IPS-20b (cell line): ENCODE data around the gene ZNF440.
"Not testable (repeated sequence)": the region's sequence is repeated elsewhere in the genome, so short reads cannot be mapped to it uniquely, and the experiment has no call there.

ENCODE experiments used
- H3K27ac ChIP-seq: one replicate; pipeline ENCODE4 v1.5.1; 2013; ENCODE audit warnings: low read length
- H3K27me3 ChIP-seq: 2 replicates; pipeline ENCODE4 v1.6.1; 2013; ENCODE audit warnings: mild to moderate bottlenecking, low read length, inconsistent platforms; ENCODE audit not compliant: insufficient read depth
- H3K36me3 ChIP-seq: 2 replicates; pipeline ENCODE4 v1.6.1; 2013; ENCODE audit warnings: low read depth, mild to moderate bottlenecking, inconsistent platforms, low read length, moderate library complexity; ENCODE audit not compliant: insufficient read depth
- H3K4me1 ChIP-seq: 2 replicates; pipeline ENCODE4 v1.6.1; 2013; ENCODE audit warnings: mild to moderate bottlenecking, control low read depth, inconsistent platforms, low read length, moderate library complexity; ENCODE audit not compliant: insufficient read depth
- H3K4me3 ChIP-seq: 2 replicates; pipeline ENCODE4 v1.5.1; 2013; ENCODE audit warnings: mild to moderate bottlenecking, low read length, inconsistent platforms
- H3K9ac ChIP-seq: 2 replicates; pipeline ENCODE4 v1.6.1; 2013; ENCODE audit warnings: low read depth, mild to moderate bottlenecking, inconsistent platforms, low read length, moderate library complexity
- H3K9me3 ChIP-seq: 2 replicates; pipeline ENCODE4 v1.6.1; 2013; ENCODE audit warnings: mild to moderate bottlenecking, low read depth, low read length, inconsistent platforms; ENCODE audit not compliant: insufficient read depth

The ZNF440 gene

DNA sequence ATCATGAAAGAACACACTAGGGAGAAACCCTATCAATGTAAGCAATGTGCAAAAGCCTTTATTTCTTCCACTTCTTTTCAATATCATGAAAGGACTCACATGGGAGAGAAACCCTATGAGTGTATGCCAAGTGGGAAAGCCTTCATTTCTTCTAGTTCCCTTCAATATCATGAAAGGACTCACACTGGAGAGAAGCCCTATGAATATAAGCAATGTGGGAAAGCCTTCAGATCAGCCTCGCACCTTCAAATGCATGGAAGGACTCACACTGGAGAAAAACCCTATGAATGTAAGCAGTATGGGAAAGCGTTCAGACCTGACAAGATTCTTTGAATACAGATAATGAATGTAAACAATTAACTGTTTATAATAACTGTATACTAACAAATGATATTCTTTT is 19.5 kb downstream of the ZNF440 start:
- Histone ChIP-seq H3K9me3 (peaks cover 71% of the 10 kb centered on the region), H3K27me3 (no peaks in the 10 kb centered on the region), H3K9ac (no peak overlapping the region), H3K36me3 (peaks cover 33% of the 10 kb centered on the region), H3K4me3 (no peak overlapping the region), H3K4me1 (no peaks in the 10 kb centered on the region), H3K27ac (no peak overlapping the region)

DNA sequence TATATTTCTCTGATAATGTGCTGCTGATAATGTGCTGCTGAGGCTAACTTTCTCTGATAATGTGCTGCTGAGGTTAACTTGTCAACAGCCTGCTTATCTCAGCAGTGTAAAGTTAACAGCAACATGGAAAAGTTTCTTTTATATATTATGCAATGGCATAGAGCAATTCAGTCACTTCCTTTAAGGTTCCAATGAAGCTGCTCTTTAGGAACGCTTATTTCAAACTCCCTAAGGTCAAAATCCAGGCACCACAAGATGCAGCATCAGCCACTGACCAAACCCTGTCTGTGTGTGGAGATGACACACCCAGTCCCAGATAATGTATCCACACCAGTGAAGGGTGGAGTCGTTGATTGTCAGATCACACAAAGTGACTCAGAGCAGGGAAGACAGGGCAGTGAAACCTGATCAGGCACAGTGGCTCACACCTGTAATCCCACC is 21.6 kb downstream of the ZNF440 start:
- H3K4me1 ChIP-seq, H3K27me3 ChIP-seq, H3K9ac ChIP-seq, H3K4me3 ChIP-seq, H3K27ac ChIP-seq: not testable (repeated sequence)
- H3K36me3 ChIP-seq, result peaks cover 30% of the 10 kb centered on the region
- H3K9me3 ChIP-seq, result peaks cover 59% of the 10 kb centered on the region

DNA sequence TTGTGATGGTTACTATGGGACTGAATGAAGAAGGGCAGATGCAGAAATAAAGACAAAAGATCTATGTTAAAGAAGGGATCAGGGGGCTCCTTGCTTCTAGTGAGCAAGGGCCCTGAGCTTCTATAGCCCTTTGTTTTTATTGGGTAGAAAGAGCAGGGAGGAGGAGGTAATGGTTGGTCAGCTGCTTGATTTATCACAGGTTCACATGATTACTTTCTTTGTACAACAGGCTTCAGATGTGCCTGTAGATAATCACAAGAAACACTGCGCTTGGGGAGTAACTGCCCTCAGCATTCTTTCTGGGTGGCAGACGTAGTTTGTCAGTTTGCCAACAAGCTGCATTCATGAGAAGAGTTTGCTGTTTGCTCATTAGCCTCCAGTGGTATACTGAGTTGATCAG is 29.6 kb downstream of the ZNF440 start:
- Histone ChIP-seq H3K4me1 (no peaks in the 10 kb centered on the region), H3K9me3 (peaks cover 11% of the 10 kb centered on the region; the same call in 1 of the 2 replicates), H3K9ac (no peak overlapping the region), H3K27me3 (no peaks in the 10 kb centered on the region), H3K36me3 (no peaks in the 10 kb centered on the region), H3K4me3 (no peak overlapping the region), H3K27ac (no peak overlapping the region)

DNA sequence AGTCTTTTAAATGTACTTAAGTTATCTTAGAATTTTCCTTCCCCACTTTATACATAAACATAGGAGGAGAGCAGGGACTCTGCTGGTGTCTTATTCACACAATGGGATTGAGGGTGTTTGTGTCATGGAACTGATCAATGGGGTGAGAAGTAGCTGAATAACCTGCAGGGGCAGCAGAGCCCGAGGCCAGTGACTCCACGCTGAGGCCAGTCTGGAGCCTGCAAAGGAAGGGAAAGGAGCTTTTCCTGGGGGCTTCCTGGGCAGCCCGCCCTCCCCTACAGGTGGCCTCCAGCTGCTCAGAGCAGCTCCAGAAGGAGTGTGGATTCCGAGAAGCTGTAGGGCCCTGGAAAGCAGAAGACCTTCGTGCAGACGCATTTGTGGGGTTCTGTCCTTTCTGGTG is 33.5 kb downstream of the ZNF440 start:
- H3K9me3 ChIP-seq, H3K4me3 ChIP-seq, H3K36me3 ChIP-seq, H3K9ac ChIP-seq, H3K27me3 ChIP-seq, H3K4me1 ChIP-seq, H3K27ac ChIP-seq: not testable (repeated sequence)

DNA sequence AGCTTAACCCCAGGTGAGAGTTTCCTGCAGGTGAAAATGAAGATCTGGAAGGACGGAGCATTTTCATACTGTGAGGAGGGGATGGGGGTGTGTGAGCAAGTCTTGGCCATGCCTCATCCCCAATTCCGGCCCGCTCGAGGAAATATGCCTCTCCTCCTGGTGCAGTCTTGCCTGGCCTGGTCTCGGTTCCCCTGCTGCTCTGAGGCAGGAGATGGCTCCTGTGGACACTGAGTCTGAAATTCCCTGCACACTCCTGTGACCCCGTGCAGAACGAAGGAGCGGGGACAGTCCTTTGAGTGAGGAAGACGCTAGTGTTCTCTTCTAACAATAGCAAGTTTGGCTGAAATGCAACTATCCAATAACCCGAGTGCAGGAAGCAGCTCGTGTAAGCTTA is 34.1 kb downstream of the ZNF440 start:
- Histone ChIP-seq H3K9ac (no peak overlapping the region), H3K4me3 (no peak overlapping the region), H3K27ac (no peak overlapping the region), H3K4me1 (no peaks in the 10 kb centered on the region), H3K27me3 (no peaks in the 10 kb centered on the region), H3K36me3 (no peaks in the 10 kb centered on the region), H3K9me3 (peaks cover 2% of the 10 kb centered on the region; the same call in 1 of the 2 replicates)

DNA sequence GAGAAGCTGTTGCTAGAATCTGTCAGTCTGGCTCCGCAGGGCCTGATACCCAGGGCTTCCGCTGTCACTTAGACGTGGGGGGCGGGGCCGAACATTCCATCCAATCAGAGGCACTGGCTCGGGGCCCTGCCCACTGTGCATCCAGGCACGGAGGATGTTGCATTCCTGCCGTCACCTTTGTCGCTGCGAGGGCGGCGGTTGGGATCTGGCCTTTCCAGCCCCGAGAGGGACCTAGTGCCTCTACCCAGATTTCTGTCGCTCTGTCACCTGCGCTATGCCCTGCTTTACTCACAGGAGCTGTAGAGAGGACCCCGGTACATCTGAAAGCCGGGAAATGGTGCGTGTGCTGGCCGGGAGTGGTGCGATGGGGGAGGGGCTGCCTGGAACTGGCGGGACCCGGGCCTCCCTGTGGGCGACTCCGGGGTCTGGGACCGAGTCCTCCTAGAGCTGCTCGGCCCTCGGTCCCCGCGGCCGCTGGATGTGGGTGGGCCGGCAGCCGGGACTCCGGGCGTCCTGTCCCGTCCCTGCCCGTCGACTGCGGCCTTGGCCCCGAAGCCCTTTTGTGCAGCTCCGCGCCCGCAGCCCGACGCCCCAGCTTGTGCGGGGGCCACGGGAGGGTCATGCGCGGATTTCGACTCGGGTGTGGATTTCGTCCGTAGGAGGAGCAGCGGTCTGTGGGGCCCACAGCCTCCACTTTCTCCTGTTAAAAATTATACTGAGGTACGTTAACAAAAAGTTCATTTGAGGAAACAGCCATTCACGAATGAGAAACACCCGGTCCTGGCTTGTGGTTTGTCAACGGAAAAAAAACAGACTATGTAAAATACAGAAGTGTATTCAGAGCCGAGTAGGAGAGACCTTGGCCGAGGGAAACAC is 34.8 kb downstream of the ZNF440 start, which contains the start of gene ZNF439:
TSS of gene ZNF439 (plus strand) at position 133 of the 876 bp plus-strand sequence. CDS start at position 275, 142 bp downstream.
- no peaks in the 10 kb centered on the region for H3K27me3 ChIP-seq
- no peak within 1 kb of the TSS for H3K27ac ChIP-seq
- no peak within 1 kb of the TSS for H3K4me3 ChIP-seq
- peaks cover 9% of the 10 kb centered on the region for H3K9me3 ChIP-seq
- no peaks in the 10 kb centered on the region for H3K36me3 ChIP-seq
- H3K9ac ChIP-seq, result no peak within 1 kb of the TSS
- no peaks in the 10 kb centered on the region for H3K4me1 ChIP-seq

DNA sequence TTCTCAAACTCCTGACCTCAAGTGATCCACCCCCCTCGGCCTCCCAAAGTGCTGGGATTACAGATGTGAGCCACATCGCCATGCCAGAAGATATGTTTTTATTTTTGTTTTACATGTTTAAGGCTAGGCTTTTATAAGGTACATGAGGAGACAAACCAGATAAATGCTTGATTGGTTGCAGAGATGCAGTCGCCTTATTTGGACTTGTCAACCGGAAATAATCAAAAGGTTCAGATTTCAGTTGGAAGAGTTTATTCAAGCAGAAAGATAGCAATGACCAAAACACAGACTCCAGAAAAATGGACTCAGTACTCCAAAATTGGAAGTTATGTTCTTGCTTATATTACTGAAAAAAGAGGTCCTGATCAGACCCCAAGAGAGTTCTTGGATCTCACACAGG is 36.2 kb downstream of the ZNF440 start:
- H3K4me3 ChIP-seq, H3K9ac ChIP-seq, H3K36me3 ChIP-seq, H3K4me1 ChIP-seq, H3K27me3 ChIP-seq, H3K27ac ChIP-seq: not testable (repeated sequence)
- peaks cover 20% of the 10 kb centered on the region for H3K9me3 ChIP-seq

DNA sequence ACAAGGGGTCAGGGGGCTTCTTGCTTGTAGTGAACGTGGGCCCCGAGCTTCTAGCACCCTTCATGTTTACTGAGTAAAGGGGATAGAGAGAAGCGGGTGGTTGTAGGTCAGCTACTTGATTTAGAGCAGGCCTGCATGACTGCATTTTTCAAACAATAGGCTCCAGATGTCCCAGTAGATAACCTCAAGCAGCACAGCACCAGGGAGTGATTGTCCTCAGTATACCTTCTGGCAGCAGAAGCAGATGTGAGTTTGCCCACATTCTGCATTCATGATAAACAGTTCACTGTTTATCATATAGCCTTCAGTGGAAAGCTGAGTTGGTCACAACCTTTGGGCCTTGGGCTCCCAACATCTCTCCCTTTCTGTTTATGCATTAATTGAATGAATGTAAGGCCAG is 39.3 kb downstream of the ZNF440 start:
- no peaks in the 10 kb centered on the region for H3K27me3 ChIP-seq
- H3K9me3 ChIP-seq, result peaks cover 38% of the 10 kb centered on the region
- no peaks in the 10 kb centered on the region for H3K36me3 ChIP-seq
- no peak overlapping the region for H3K9ac ChIP-seq
- H3K4me3 ChIP-seq, result no peak overlapping the region
- no peaks in the 10 kb centered on the region for H3K4me1 ChIP-seq
- H3K27ac ChIP-seq, result no peak overlapping the region

DNA sequence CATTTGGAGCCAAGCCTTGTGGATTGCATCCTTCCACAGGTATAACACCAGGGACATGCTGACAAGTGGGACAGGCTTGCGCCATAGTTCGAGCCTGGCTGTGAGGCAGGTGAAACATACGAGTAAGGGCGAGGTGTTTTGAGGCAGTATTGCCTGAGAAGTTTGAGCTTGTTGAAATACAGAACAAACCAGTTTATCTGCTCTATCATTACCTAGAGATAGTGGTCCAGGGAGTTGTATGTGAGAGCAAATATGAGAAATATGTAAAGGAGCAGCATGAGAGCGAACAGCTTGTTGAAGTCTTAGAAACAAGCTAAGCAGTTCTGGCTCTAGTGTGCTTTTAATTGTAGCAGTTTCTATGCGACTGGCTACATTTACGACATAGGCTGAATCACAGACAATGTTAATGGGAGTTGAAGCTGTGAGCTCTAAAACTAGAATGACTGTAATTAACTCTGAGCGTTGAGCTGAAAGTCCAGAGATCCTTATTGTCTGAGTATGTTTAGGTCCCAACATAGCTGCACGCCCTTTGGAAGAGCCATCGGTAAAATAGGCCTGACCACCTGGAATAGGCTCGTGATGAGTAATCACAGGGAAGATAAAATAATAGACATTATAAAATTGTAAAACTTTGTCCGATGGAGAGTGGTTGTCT is 42.6 kb downstream of the ZNF440 start:
- Histone ChIP-seq H3K36me3 (no peaks in the 10 kb centered on the region), H3K27ac (no peak overlapping the region), H3K4me1 (no peaks in the 10 kb centered on the region), H3K4me3 (no peak overlapping the region), H3K9ac (no peak overlapping the region), H3K9me3 (peaks cover 52% of the 10 kb centered on the region), H3K27me3 (no peaks in the 10 kb centered on the region)

DNA sequence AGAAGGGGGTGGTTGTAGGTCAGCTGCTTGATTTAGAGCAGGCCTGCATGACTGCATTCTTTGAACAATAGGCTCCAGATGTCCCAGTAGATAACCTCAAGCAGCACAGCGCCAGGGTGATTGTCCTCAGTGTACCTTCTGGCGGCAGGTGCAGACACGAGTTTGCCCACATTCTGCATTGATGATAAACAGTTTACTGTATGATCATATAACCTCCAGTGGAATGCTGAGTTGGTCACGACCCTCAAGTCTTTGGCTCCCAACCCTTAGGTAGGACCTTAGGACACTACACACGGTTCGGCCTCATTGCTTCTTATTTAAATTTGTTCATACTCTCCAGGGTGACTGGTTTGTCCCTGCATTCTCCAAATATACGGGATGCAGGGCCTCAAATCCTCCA is 46.6 kb downstream of the ZNF440 start:
- no peak overlapping the region for H3K9ac ChIP-seq
- peaks cover 49% of the 10 kb centered on the region for H3K9me3 ChIP-seq
- no peaks in the 10 kb centered on the region for H3K4me1 ChIP-seq
- no peak overlapping the region for H3K4me3 ChIP-seq
- H3K27ac ChIP-seq, result no peak overlapping the region
- no peaks in the 10 kb centered on the region for H3K36me3 ChIP-seq
- H3K27me3 ChIP-seq, result no peaks in the 10 kb centered on the region

DNA sequence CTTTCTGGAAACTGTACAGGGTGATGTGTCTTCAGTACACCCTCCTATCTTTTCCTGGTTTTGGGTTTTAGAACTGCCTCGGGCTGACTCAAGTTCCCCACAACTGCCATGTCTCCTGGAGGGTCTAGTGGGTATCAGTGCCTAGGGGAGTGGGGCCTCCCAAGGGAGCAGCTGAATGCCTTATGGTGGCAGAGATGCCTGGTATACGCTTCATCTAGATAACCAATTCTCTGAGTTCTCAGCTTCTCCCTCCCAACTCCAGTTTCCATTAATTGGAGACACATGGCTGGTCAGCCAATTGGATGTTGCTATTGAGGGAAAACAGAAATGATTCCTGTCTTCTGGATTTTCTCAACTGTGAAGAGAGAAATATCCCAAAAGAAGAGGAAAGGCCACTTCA is 47.2 kb downstream of the ZNF440 start:
- Histone ChIP-seq H3K36me3 (no peaks in the 10 kb centered on the region), H3K9ac (no peak overlapping the region), H3K4me3 (no peak overlapping the region), H3K9me3 (peaks cover 49% of the 10 kb centered on the region), H3K27me3 (no peaks in the 10 kb centered on the region), H3K4me1 (no peaks in the 10 kb centered on the region), H3K27ac (no peak overlapping the region)

DNA sequence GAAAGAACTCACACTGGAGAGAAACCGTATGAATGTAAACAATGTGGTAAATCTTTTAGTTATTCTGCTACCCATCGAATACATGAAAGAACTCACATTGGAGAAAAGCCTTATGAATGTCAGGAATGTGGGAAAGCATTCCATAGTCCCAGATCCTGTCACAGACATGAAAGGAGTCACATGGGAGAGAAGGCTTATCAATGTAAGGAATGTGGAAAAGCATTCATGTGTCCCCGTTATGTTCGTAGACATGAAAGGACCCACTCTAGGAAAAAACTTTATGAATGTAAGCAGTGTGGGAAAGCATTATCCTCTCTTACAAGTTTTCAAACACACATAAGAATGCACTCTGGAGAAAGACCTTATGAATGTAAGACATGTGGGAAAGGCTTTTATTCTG is 53.7 kb downstream of the ZNF440 start:
- H3K36me3 ChIP-seq, H3K4me3 ChIP-seq, H3K27ac ChIP-seq, H3K9ac ChIP-seq, H3K4me1 ChIP-seq, H3K27me3 ChIP-seq: not testable (repeated sequence)
- H3K9me3 ChIP-seq, result peaks cover 82% of the 10 kb centered on the region
